GM12801 (cell line): ENCODE results near the gene CHKB.

ENCODE experiments used
- CTCF ChIP-seq: IDR thresholded peaks from one replicate; pipeline ENCODE4 v1.5.1; 2011; ENCODE audit warnings: control low read depth; ENCODE audit not compliant: insufficient read length; ENCODE audit errors: extremely low read depth

CHKB gene

GRCh38 chr22:50570861-50571260 is 11.8 kb downstream of the CHKB start:
- no peak for TF ChIP-seq CTCF

GRCh38 chr22:50569896-50570535 is 12.6 kb downstream of the CHKB start:
- TF ChIP-seq CTCF: no peak

GRCh38 chr22:50569041-50569459 is 13.6 kb downstream of the CHKB start:
- no peak for TF ChIP-seq CTCF

- TF ChIP-seq CTCF: no peak
These were observed 14.0 kb downstream of the CHKB start for GRCh38 chr22:50568626-50569025.

GRCh38 chr22:50567721-50568252 is 14.9 kb downstream of the CHKB start:
- TF ChIP-seq CTCF: no peak

- TF ChIP-seq CTCF: no peak
These were observed 18.4 kb downstream of the CHKB start for GRCh38 chr22:50564289-50564688.

GRCh38 chr22:50563413-50564160 is 19.1 kb downstream of the CHKB start:
- no peak for TF ChIP-seq CTCF
